SJSA1 (cell line): Measurements from ENCODE around the gene RTEL1. TPM values are rescaled to one million over a fixed set of nuclear protein-coding genes. Genes with fewer than 3 reads are reported as not detected.
"Not testable (repeated sequence)": the region's sequence is repeated elsewhere in the genome, so short reads cannot be mapped to it uniquely, and the experiment has no call there.

Experiments used
- DNase-seq, 2 experiments: peaks; one replicate each; pipeline ENCODE4 v3.0.0-alpha.2; 2015 to 2020; ENCODE audit warnings: low spot score in 2 of 2, low read depth in 1 of 2
- H3K27ac ChIP-seq: fragments of 250-450 bp; sonication (Bioruptor Pico); 2 replicates; pipeline ENCODE4 v1.5.1; 2020; ENCODE audit warnings: mild to moderate bottlenecking, moderate library complexity
- H3K27me3 ChIP-seq: fragments of 250-450 bp; sonication (Bioruptor Pico); replicated peaks from 2 replicates; pipeline ENCODE4 v1.5.1; 2020; ENCODE audit warnings: mild to moderate bottlenecking, moderate library complexity
- H3K36me3 ChIP-seq: fragments of 250-450 bp; sonication (Bioruptor Pico); 2 replicates; pipeline ENCODE4 v1.5.1; 2020; ENCODE audit warnings: mild to moderate bottlenecking
- H3K4me1 ChIP-seq: fragments of 250-450 bp; sonication (Bioruptor Pico); replicated peaks from 2 replicates; pipeline ENCODE4 v1.6.1; 2021; ENCODE audit warnings: mild to moderate bottlenecking
- H3K4me3 ChIP-seq: fragments of 250-450 bp; sonication (Bioruptor Pico); 2 replicates; pipeline ENCODE4 v1.5.1; 2020; ENCODE audit warnings: mild to moderate bottlenecking
- H3K9me3 ChIP-seq: fragments of 250-450 bp; sonication (Bioruptor Pico); replicated peaks from 2 replicates; pipeline ENCODE4 v1.5.1; 2020; ENCODE audit warnings: mild to moderate bottlenecking
- total RNA-seq: library from RNA; depleted of rRNA; stranded (reverse); fragments of >200 nt; shearing (Covaris generic); gene quantifications from 2 replicates; pipeline ENCODE4 v1.2.3, GENCODE V29; 2014

The RTEL1 gene
- total RNA-seq, 1 experiment from 2014 or later, result 11.0 TPM

DNA sequence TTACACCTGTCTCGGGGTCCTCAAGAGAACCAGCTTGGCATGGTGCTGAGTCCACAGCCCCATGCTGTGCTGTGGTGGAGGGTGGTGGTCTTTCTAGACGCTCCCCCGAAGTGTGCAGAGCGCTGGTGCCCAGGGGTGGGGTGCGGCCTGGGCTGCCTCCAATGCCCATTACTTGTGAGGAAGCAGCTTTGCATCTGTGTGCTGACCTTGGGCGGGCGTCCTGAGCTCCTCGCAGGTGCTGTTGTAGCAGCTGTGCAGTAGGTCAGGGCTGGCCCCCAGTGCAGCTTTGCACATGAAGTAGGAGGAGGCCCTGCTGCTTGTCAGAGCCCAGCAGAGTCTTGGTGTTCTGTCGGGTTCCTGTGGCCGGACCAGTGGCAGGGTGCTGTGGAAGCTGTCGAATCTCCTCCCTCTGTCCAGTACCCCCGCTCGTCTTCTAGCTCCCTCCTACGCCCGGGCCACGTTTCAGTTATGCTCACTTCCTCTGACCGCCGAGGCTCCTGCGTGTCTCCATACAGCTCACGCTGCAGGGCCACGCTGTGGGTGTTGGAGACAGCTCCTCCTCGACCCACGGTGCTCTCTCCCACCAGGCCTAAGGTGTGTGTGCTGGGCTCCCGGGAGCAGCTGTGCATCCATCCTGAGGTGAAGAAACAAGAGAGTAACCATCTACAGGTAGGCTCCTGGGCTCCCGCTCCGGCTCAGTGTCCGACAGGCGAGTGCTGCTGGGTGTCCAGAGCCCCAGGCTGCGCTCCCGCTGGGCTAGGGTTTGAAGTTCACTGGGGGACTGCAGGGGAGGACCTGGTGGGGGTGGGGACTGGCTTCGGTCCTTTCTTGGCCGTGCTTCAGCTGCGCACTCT is 4.1 kb downstream of the RTEL1 start:
- H3K4me3 ChIP-seq, result no peak overlapping the region
- no peaks in the 10 kb centered on the region for H3K27me3 ChIP-seq
- DNase-seq, result no peak
- no peak overlapping the region for H3K27ac ChIP-seq
- H3K36me3 ChIP-seq, result peaks cover 64% of the 10 kb centered on the region
- no peaks in the 10 kb centered on the region for H3K9me3 ChIP-seq
- peaks cover 10% of the 10 kb centered on the region for H3K4me1 ChIP-seq

DNA sequence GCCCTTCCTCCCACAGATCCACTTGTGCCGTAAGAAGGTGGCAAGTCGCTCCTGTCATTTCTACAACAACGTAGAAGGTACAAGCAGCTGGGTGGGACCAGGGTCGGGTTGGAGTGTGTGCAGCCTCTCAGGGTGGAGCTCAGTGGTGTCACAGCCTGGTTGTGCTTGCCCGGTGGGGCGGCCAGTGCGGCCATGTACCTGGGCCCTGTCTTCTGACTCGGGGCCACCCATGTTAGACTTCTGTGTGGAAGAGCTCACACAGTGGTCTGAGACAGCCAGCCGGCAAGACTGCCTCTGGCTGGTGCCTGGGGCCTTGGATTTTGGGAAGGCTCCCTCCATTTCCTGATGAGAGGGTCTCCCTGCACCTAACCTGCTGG is 4.7 kb downstream of the RTEL1 start:
- DNase-seq, result no peak
- peaks cover 71% of the 10 kb centered on the region for H3K36me3 ChIP-seq
- H3K9me3 ChIP-seq, result no peaks in the 10 kb centered on the region

DNA sequence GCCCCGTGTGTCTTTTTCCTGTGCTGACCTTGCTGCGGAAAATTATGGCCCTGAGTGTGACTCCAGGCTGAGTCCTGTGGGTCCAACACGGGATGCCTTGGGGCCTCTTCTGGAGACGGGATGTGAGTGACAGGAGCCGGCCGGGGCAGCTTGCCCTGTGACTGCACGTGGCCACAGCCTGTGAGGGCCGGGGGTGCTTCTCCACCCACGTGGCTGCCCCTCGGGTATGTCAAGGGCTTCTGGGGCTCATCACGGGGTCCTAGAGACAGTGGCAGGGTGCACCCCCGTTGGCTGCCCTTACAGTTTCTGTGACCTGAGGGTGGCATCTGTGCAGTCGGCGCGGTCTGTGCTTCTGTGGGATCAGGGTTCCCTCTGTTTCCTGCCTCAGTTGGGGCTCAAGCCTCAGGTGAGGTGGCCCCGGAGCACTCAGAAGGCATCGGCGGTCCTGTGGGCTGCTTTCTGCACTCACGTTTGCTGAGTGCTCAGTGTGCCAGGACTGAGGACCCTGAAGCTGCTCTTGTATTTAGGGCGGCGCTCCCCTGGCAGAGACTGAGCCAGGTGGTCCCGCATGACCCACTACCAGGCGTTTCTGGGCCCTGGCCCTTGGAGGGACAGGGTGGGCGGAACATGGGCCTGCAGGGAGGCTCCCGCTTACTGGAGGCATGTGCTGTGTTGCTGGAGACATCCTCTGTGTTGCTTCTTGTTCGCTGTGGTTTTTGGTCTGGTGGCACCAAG is 5.4 kb downstream of the RTEL1 start:
- Histone ChIP-seq H3K27me3 (no peaks in the 10 kb centered on the region), H3K4me1 (peaks cover 6% of the 10 kb centered on the region), H3K36me3 (peaks cover 76% of the 10 kb centered on the region), H3K27ac (no peak overlapping the region), H3K4me3 (no peak overlapping the region), H3K9me3 (no peaks in the 10 kb centered on the region)
- no peak for DNase-seq

More for the DNA sequence above, 4.7 kb downstream of the RTEL1 start:
- H3K27ac ChIP-seq, result no peak overlapping the region
- no peaks in the 10 kb centered on the region for H3K27me3 ChIP-seq
- peaks cover 8% of the 10 kb centered on the region for H3K4me1 ChIP-seq
- no peak overlapping the region for H3K4me3 ChIP-seq

DNA sequence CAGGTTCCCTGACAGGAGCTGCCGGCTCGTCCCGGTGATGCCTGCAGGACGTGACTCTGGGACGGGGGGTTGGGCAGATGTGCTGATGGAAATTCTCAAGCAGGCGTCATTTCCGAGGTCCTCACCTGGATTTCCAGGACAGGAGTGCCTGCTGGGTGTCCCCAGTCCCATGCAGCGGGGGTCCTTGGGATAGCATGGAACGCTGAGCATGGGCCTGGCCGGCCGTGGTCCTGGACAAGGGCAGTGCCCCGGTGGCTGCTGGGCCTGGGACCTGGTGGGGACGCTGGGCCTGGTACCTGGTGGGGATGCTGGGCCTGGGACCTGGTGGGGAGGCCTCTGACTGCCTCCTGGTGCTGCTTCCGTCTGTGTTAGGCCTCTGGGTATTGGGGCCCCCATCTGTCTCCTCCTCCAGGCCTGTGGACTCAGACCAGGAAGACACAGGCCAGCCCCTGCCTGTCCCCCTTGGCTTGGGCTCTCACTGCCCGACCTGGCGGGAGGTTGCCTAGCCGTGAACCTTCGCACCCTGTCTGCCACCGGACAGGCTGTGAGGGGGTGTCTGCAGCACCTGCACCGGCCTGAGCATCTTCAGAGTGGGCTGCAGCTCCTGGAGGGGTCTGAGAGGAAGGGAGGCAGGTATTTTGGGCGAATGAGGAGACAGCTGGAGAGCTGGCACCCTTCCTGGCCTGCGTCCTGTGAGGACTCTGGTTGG is 6.2 kb downstream of the RTEL1 start:
- DNase-seq, result no peak
- Histone ChIP-seq H3K9me3 (no peaks in the 10 kb centered on the region), H3K27me3 (no peaks in the 10 kb centered on the region), H3K27ac (no peak overlapping the region), H3K36me3 (peaks cover 82% of the 10 kb centered on the region), H3K4me1 (peaks cover 2% of the 10 kb centered on the region), H3K4me3 (no peak overlapping the region)

DNA sequence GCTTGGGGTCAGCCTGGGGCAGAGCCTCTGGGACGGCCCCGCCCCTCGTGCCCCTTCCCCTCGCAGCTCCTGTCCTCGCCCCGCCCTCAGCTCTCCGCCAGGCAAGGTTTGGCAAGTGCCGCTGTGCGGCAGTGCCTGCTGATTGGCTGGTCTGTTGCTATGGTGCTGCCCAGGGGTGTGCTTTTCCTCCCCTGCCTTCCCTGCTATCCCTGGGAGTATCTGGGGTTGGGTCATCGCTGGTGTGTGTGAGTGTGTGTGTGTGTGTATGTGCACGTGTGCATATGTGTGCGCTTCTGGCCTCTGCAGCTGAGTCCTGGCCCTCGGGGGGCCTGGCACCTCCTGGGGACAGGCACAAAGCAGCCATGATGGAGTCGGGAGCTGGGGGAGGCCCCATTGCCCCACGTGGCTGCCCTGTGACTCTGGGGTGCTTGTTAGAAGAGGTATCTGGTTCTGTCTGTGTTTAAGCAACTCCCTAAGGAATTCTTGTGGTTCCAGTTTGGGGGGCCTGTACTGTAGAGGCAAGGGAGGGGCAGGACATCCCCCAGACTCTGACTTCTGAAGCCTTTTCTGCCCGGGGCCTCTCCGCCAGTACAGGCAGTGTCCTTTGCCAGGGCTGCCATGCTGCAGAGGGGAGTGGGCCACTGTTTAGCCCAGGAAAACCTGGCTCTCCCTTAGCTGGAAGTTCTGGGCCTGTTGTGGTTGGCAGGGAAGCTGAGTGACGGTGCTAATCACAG is 6.9 kb downstream of the RTEL1 start:
- Histone ChIP-seq H3K36me3 (peaks cover 79% of the 10 kb centered on the region), H3K27ac (no peak overlapping the region), H3K27me3 (no peaks in the 10 kb centered on the region), H3K9me3 (no peaks in the 10 kb centered on the region), H3K4me3 (no peak overlapping the region), H3K4me1 (no peaks in the 10 kb centered on the region)
- DNase-seq, result no peak

DNA sequence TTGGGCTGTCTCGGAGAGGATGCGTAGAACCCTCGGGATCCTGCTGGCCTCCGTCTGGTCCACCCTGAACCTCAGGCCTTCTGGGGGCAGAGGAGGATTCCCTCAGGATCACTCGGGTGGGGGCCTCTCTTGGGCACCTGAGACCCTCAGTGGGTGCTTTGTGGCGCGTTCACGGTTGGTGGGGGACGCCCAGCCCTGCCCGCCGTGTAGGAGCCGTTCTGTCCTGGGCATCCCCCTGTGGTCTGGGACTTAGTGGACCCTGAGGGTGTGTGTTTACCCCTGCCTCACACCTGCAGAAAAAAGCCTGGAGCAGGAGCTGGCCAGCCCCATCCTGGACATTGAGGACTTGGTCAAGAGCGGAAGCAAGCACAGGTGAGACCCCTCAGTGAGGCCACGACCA is 7.6 kb downstream of the RTEL1 start:
- H3K27me3 ChIP-seq, result no peaks in the 10 kb centered on the region
- H3K27ac ChIP-seq, result no peak overlapping the region
- H3K4me3 ChIP-seq, result no peak overlapping the region
- no peaks in the 10 kb centered on the region for H3K9me3 ChIP-seq
- DNase-seq, result no peak
- H3K36me3 ChIP-seq, result peaks cover 79% of the 10 kb centered on the region
- no peaks in the 10 kb centered on the region for H3K4me1 ChIP-seq

DNA sequence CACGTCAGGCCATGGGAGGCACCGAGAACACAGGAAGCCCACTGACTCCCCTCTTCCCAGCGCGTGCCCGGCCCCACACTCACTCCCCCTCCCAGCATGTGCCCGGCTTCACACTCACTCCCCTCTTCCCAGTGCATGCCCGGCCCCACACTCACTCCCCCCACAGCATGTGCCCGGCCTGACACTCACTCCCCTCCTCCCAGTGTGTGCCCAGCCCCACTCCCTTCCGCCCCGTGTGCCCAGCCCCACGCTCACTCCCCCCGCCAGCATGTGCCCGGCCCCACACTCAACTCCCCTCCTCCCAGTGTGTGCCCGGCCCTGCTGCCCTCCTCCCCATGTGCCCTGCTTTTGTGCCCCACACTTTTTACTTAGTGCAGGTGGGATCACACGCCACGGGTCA is 9.7 kb downstream of the RTEL1 start:
- H3K4me3 ChIP-seq, result no peak overlapping the region

DNA sequence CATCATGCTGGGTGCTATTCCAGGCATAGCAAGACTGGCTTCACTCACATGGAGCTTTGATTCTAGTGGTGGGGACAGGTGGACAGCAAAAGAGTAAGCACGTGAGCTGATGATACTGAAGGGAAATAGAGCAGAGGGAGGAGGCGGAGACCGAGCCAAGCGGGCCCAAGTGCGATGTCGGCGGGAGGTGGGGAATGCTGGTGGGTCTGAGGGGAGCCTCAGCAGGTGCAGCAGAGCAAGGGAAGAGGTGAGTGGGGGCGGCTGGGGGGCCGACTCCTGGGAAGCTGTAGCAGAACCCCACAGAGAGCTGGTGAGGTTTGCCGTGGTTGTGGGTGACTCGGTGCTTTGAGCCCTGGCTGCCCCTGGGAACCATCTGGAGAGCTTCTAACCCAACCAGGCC is 10.2 kb downstream of the RTEL1 start:
- no peak for DNase-seq
- Histone ChIP-seq H3K27me3 (no peaks in the 10 kb centered on the region), H3K4me1 (no peaks in the 10 kb centered on the region), H3K9me3 (no peaks in the 10 kb centered on the region), H3K4me3 (no peak overlapping the region), H3K27ac (no peak overlapping the region), H3K36me3 (peaks cover 71% of the 10 kb centered on the region)

More for the DNA sequence above, 9.7 kb downstream of the RTEL1 start:
- Histone ChIP-seq H3K27me3 (no peaks in the 10 kb centered on the region), H3K9me3 (no peaks in the 10 kb centered on the region), H3K36me3 (peaks cover 71% of the 10 kb centered on the region), H3K27ac (no peak overlapping the region), H3K4me1 (no peaks in the 10 kb centered on the region)
- no peak for DNase-seq

DNA sequence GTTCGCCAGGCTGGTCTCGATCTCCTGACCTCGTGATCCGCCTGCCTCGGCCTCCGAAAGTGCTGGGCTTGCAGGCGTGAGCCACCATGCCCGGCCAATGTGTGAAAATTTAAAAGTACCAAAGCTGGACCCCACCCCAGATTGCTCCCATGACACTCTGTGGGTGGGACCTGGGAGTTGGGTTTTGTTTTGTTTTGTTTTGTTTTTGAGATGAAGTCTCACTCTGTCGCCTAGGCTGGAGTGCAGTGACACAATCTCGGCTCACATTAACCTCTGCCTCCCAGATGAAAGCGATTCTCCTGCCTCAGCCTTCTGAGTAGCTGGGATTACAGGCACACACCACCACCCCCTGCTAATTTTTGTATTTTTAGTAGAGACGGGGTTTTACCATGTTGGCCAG is 13.6 kb downstream of the RTEL1 start:
- H3K27ac ChIP-seq, H3K4me1 ChIP-seq, H3K27me3 ChIP-seq, H3K9me3 ChIP-seq, DNase-seq, H3K4me3 ChIP-seq: not testable (repeated sequence)
- H3K36me3 ChIP-seq, result peaks cover 61% of the 10 kb centered on the region

DNA sequence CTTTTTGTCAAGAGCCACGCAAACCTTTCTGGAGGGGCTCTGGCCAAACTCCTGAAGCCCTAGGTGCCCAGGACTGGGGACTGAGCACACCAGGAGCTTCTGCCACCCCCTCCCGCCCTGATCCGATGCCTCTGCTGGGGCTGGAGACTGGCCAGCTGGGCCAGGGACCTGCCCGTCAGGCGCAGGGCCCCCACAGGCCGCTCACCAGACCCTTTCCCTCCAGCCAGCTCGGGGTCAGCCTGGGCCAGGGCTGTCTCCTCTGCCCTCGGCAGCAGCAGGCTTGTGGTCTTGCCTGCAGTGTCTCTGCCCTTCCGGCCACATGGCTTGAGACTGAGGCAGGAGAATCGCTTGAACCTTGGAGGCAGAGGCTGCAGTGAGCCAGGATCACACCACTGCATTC is 14.6 kb downstream of the RTEL1 start:
- H3K9me3 ChIP-seq, result no peaks in the 10 kb centered on the region
- H3K4me3 ChIP-seq, result no peak overlapping the region
- H3K36me3 ChIP-seq, result peaks cover 56% of the 10 kb centered on the region
- no peaks in the 10 kb centered on the region for H3K4me1 ChIP-seq
- no peak for DNase-seq
- no peaks in the 10 kb centered on the region for H3K27me3 ChIP-seq
- H3K27ac ChIP-seq, result no peak overlapping the region

DNA sequence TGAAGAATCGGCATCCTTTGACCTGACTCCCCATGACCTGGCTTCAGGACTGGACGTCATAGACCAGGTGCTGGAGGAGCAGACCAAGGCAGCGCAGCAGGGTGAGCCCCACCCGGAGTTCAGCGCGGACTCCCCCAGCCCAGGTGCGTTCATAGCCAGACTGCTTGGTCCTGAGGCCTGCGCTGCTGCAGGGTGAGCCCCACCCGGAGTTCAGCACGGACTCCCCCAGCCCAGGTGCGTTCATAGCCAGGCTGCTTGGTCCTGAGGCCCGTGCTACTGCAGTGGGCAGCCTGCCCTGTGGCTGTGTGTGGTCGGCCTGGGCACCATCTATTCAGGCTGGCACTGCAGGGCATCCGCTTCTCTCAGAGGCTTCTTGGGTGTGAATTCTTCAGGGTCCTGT is 15.8 kb downstream of the RTEL1 start:
- peaks cover 50% of the 10 kb centered on the region for H3K36me3 ChIP-seq
- H3K4me3 ChIP-seq, result no peak overlapping the region
- DNase-seq, result no peak
- no peaks in the 10 kb centered on the region for H3K9me3 ChIP-seq
- no peaks in the 10 kb centered on the region for H3K27me3 ChIP-seq
- no peak overlapping the region for H3K27ac ChIP-seq
- no peaks in the 10 kb centered on the region for H3K4me1 ChIP-seq

DNA sequence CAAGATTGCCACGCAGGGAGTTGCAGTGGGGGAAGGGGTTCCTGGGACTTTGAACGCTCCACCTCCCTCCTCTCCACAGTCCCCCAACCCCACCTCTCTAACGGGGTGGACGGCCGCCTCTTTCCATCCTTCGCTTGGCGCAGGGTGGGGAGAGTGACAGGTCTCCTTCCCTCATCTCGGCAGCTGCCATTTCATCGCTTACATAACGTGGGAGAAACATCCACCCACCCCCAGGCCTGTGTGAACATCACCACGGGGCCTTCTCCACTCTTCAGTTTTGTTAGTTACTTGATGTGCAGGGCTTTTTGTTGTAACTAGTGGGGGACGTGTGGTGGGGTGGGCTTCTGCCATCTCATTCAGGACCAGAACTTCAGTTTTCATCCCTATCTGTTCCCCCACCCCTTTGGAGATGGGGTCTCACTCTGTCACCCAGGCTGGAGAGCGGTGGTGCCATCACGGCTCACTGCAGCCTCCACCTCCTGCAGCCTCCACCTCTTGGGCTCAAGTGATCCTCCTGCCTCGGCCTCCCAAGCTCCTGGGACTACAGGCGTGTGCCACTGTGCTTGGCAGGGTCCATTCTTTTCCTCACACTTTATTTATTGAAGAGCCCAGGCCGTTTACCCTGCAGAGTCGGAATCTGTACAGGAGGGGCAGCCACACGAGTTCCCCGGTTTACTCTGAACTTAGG is 17.7 kb downstream of the RTEL1 start:
- Histone ChIP-seq H3K4me1 (no peaks in the 10 kb centered on the region), H3K27me3 (no peaks in the 10 kb centered on the region), H3K4me3 (no peak overlapping the region), H3K27ac (no peak overlapping the region), H3K36me3 (peaks cover 61% of the 10 kb centered on the region), H3K9me3 (no peaks in the 10 kb centered on the region)
- DNase-seq, result no peak

DNA sequence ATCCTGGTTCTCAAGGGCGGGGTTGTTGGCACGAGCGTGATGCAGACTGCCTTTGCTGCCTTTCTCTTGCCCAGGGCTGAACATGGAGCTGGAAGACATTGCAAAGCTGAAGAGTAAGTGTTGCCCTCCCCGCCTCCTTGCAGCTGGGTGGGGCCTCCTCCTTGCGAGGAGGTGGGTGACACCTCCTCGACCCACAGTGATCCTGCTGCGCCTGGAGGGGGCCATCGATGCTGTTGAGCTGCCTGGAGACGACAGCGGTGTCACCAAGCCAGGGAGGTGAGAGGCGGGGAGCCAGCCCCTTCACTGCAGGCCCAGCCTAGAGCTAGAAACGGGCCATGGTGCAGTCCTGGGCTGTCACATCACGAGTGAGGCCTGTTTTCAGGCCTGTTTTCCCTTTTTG is 20.0 kb downstream of the RTEL1 start:
- DNase-seq, result no peak
- Histone ChIP-seq H3K36me3 (peaks cover 63% of the 10 kb centered on the region), H3K4me1 (peaks cover 19% of the 10 kb centered on the region), H3K27me3 (no peaks in the 10 kb centered on the region), H3K9me3 (no peaks in the 10 kb centered on the region), H3K4me3 (no peak overlapping the region), H3K27ac (no peak overlapping the region)
